Esophagus mucosa (tissue), 1 donor: Measurements from ENCODE around the gene POGK. TPM values are rescaled to one million over a fixed set of nuclear protein-coding genes. Genes with fewer than 3 reads are reported as not detected.
A peak's percentile ranks its signal among the peaks of the same experiment; 100 is the strongest.
"Not testable (repeated sequence)": the region's sequence is repeated elsewhere in the genome, so short reads cannot be mapped to it uniquely, and the experiment has no call there.

Experiments used
- ATAC-seq: fragments of 200-7000 bp; cut with Tn5 transposase; one replicate; pipeline ENCODE4 v1.9.1; 2020
- total RNA-seq: library from RNA; stranded (reverse); gene quantifications from one replicate; pipeline ENCODE4 v1.2.4, GENCODE V29; 2023
- donor health status: DM: yes; HTN: yes; CAD: no.

POGK gene
- 21.0 TPM for total RNA-seq

GRCh38 chr1:166838766-166839599, at the start of gene POGK:
Gene POGK (plus strand): TSS chr1:166839475. CDS start chr1:166840957, 1,482 bp downstream.
- peak; percentile 98 for ATAC-seq

- ATAC-seq, result no peak
These were observed 42.5 kb upstream of the POGK start for GRCh38 chr1:166796620-166797236.

- ATAC-seq, result no peak
These were observed 30.3 kb upstream of the POGK start for GRCh38 chr1:166808952-166809351.

- no peak for ATAC-seq
These were observed 27.6 kb upstream of the POGK start for GRCh38 chr1:166811691-166812090.

- ATAC-seq, result no peak
These were observed 25.6 kb upstream of the POGK start for GRCh38 chr1:166813508-166814223.

- ATAC-seq, result no peak
These were observed 24.7 kb upstream of the POGK start for GRCh38 chr1:166814611-166815010.

GRCh38 chr1:166819974-166820373, 19.3 kb upstream of the POGK start:
- ATAC-seq, result peak; percentile 23

GRCh38 chr1:166822385-166822784, 16.9 kb upstream of the POGK start:
- no peak for ATAC-seq

- ATAC-seq, result no peak
These were observed 11.8 kb upstream of the POGK start for GRCh38 chr1:166827426-166827825.

- ATAC-seq, result not testable (repeated sequence)
These were observed 9.5 kb upstream of the POGK start for GRCh38 chr1:166829762-166830161.

GRCh38 chr1:166836733-166837132, 2.5 kb upstream of the POGK start:
- ATAC-seq, result peak; percentile 21

GRCh38 chr1:166839600-166840308, 479 bp downstream of the POGK start:
- peak; percentile 34 for ATAC-seq

- ATAC-seq, result no peak
These were observed 1.3 kb downstream of the POGK start for GRCh38 chr1:166840309-166841274.

- no peak for ATAC-seq
These were observed 4.0 kb downstream of the POGK start for GRCh38 chr1:166843322-166843721.

- ATAC-seq, result no peak
These were observed 4.7 kb downstream of the POGK start for GRCh38 chr1:166843769-166844596.

- ATAC-seq, result no peak
These were observed 5.5 kb downstream of the POGK start for GRCh38 chr1:166844791-166845190.

GRCh38 chr1:166848193-166848592, 8.9 kb downstream of the POGK start:
- ATAC-seq, result no peak

GRCh38 chr1:166849135-166849534, 9.9 kb downstream of the POGK start:
- no peak for ATAC-seq

- no peak for ATAC-seq
These were observed 13.6 kb downstream of the POGK start for GRCh38 chr1:166852918-166853317.

GRCh38 chr1:166855558-166855957, 16.3 kb downstream of the POGK start:
- ATAC-seq, result no peak

GRCh38 chr1:166857995-166858394, 18.7 kb downstream of the POGK start:
- no peak for ATAC-seq
